HepG2 (cell line): ENCODE data around the gene SMTN. TPM values are rescaled to one million over a fixed set of nuclear protein-coding genes. Genes with fewer than 3 reads are reported as not detected.

Experiments
- AKAP8 ChIP-seq: sonication (generic); formaldehyde crosslinking; IDR thresholded peaks from 2 replicates; pipeline ENCODE4 v1.5.1; 2020; ENCODE audit warnings: mild to moderate bottlenecking, missing genetic modification reagents
- CHCHD3 ChIP-seq: sonication (generic); formaldehyde crosslinking; IDR thresholded peaks from 2 replicates; pipeline ENCODE4 v1.8.0; 2022; ENCODE audit warnings: mild to moderate bottlenecking, missing genetic modification reagents, moderate library complexity
- DMAP1 ChIP-seq: IDR thresholded peaks from 2 replicates; pipeline ENCODE4 v1.6.1; 2016
- ELF4 ChIP-seq: sonication (generic); formaldehyde crosslinking; IDR thresholded peaks from 2 replicates; pipeline ENCODE4 v1.5.0; 2020; ENCODE audit warnings: missing genetic modification reagents, mild to moderate bottlenecking, moderate library complexity, borderline replicate concordance
- HMG20B ChIP-seq: conservative IDR thresholded peaks from 2 replicates; pipeline ENCODE4 v1.6.1; 2016; ENCODE audit warnings: missing genetic modification reagents, missing compliant biosample characterization
- HOXA5 ChIP-seq: sonication (generic); formaldehyde crosslinking; IDR thresholded peaks from 2 replicates; pipeline ENCODE4 v1.4.0; 2020; ENCODE audit warnings: missing genetic modification reagents
- NCOA2 ChIP-seq: sonication (generic); formaldehyde crosslinking; IDR thresholded peaks from 2 replicates; pipeline ENCODE4 v1.8.0; 2022; ENCODE audit warnings: inconsistent platforms
- NFKB2 ChIP-seq: sonication (generic); formaldehyde crosslinking; IDR thresholded peaks from 2 replicates; pipeline ENCODE4 v1.4.0; 2020; ENCODE audit warnings: missing genetic modification reagents, borderline replicate concordance
- PLRG1 ChIP-seq: fragments of 450-650 bp; conservative IDR thresholded peaks from 2 replicates; pipeline ENCODE4 v1.6.1; 2016
- SMC3 ChIP-seq: IDR thresholded peaks from 2 replicates; pipeline ENCODE4 v1.6.1; 2011; ENCODE audit warnings: low read length, improper control_type of control experiment
- SNRNP70 ChIP-seq: fragments of 200-400 bp; formaldehyde crosslinking; IDR thresholded peaks from 2 replicates; pipeline ENCODE4 v1.6.1; 2017; ENCODE audit warnings: mild to moderate bottlenecking, low read depth, low read length, moderate library complexity
- SOX13 ChIP-seq, 3 experiments: fragments of 450-650 bp in 1 of 3; sonication (generic) in 1 of 3; formaldehyde crosslinking in 1 of 3; IDR thresholded peaks in 2 of 3; conservative IDR thresholded peaks in 1 of 3; 2 replicates each; pipeline versions ENCODE4 v1.5.0 to v1.6.1; 2016 to 2020; ENCODE audit warnings: antibody characterized with exemption in 1 of 3, mild to moderate bottlenecking in 1 of 3, missing compliant biosample characterization in 1 of 3, missing genetic modification reagents in 1 of 3, moderate library complexity in 1 of 3
- SRY ChIP-seq: sonication (generic); formaldehyde crosslinking; IDR thresholded peaks from 2 replicates; pipeline ENCODE4 v1.8.0; 2022; ENCODE audit warnings: mild to moderate bottlenecking, missing genetic modification reagents
- STAG1 ChIP-seq: sonication (generic); formaldehyde crosslinking; IDR thresholded peaks from 2 replicates; pipeline ENCODE4 v1.4.0; 2020; ENCODE audit warnings: missing genetic modification reagents
- TSC22D2 ChIP-seq: sonication (generic); formaldehyde crosslinking; IDR thresholded peaks from 2 replicates; pipeline ENCODE4 v1.5.1; 2020; ENCODE audit warnings: missing genetic modification reagents, mild to moderate bottlenecking, borderline replicate concordance
- ZNF160 ChIP-seq: sonication (generic); formaldehyde crosslinking; IDR thresholded peaks from 2 replicates; pipeline ENCODE4 v1.8.0; 2022; ENCODE audit warnings: mild to moderate bottlenecking, inconsistent platforms, missing genetic modification reagents
- ZNF253 ChIP-seq: sonication (generic); formaldehyde crosslinking; IDR thresholded peaks from 2 replicates; pipeline ENCODE4 v1.8.0; 2022; ENCODE audit warnings: mild to moderate bottlenecking, missing genetic modification reagents, borderline replicate concordance
- ZNF501 ChIP-seq: sonication (generic); formaldehyde crosslinking; IDR thresholded peaks from 2 replicates; pipeline ENCODE4 v1.5.1; 2020; ENCODE audit warnings: mild to moderate bottlenecking, moderate library complexity, missing genetic modification reagents
- ZNF552 ChIP-seq: sonication (generic); formaldehyde crosslinking; IDR thresholded peaks from 2 replicates; pipeline ENCODE4 v1.9.0; 2022; ENCODE audit warnings: missing genetic modification reagents, mild to moderate bottlenecking, borderline replicate concordance
- ZNF557 ChIP-seq: sonication (generic); formaldehyde crosslinking; IDR thresholded peaks from 2 replicates; pipeline ENCODE4 v1.4.0; 2020; ENCODE audit warnings: missing genetic modification reagents
- ZNF598 ChIP-seq: sonication (generic); formaldehyde crosslinking; IDR thresholded peaks from 2 replicates; pipeline ENCODE4 v1.5.1; 2020; ENCODE audit warnings: mild to moderate bottlenecking, missing genetic modification reagents, borderline replicate concordance
- ZNF790 ChIP-seq: sonication (generic); formaldehyde crosslinking; IDR thresholded peaks from 2 replicates; pipeline ENCODE4 v1.8.0; 2022; ENCODE audit warnings: missing genetic modification reagents, mild to moderate bottlenecking, borderline replicate concordance
- ZSCAN9 ChIP-seq: IDR thresholded peaks from 2 replicates; pipeline ENCODE4 v1.6.1; 2016; ENCODE audit warnings: borderline replicate concordance
- polyA plus RNA-seq, 8 experiments: library from polyadenylated mRNA; depleted of rRNA in 3 of 8; stranded (reverse) in 7 of 8; unstranded in 1 of 8; fragments of >200 nt; fragmentation: Illumina TruSeq in 4 of 8; extraction: Trizol in 4 of 8; gene quantifications; 2 replicates each; pipeline versions ENCODE4 v1.2.1 to v1.2.3, GENCODE V29; 2011 to 2016; ENCODE audit warnings: low read depth in 4 of 8, missing spikeins in 1 of 8, mixed read lengths in 1 of 8; ENCODE audit not compliant: insufficient read depth in 1 of 8
- total RNA-seq, 5 experiments: library from RNA; depleted of rRNA; stranded (reverse); fragments of >200 nt; fragmentation: Illumina TruSeq; extraction: Trizol; gene quantifications; 2 replicates each; pipeline ENCODE4 v1.2.3, GENCODE V29; 2016; ENCODE audit warnings: low read depth in 1 of 5
- TF ChIP-seq, protein P1 (sequence below): IDR thresholded peaks from 2 replicates; pipeline ENCODE4 v1.6.1; 2016; ENCODE audit warnings: missing biosample characterization, missing genetic modification reagents, low read depth
- TF ChIP-seq, protein P2 (sequence below): sonication (generic); formaldehyde crosslinking; IDR thresholded peaks from 2 replicates; pipeline ENCODE4 v1.5.0; 2020; ENCODE audit warnings: mild to moderate bottlenecking, missing genetic modification reagents, borderline replicate concordance
- TF ChIP-seq, protein P3 (sequence below): sonication (generic); formaldehyde crosslinking; IDR thresholded peaks from 2 replicates; pipeline ENCODE4 v1.4.0; 2020; ENCODE audit warnings: missing genetic modification reagents

The SMTN gene
- total and polyA plus RNA-seq, 2 of the 13 experiments (the other 11 are each of a cell fraction or from before 2014, with no cell fraction given), result 14.7 to 26.1 TPM

DNA sequence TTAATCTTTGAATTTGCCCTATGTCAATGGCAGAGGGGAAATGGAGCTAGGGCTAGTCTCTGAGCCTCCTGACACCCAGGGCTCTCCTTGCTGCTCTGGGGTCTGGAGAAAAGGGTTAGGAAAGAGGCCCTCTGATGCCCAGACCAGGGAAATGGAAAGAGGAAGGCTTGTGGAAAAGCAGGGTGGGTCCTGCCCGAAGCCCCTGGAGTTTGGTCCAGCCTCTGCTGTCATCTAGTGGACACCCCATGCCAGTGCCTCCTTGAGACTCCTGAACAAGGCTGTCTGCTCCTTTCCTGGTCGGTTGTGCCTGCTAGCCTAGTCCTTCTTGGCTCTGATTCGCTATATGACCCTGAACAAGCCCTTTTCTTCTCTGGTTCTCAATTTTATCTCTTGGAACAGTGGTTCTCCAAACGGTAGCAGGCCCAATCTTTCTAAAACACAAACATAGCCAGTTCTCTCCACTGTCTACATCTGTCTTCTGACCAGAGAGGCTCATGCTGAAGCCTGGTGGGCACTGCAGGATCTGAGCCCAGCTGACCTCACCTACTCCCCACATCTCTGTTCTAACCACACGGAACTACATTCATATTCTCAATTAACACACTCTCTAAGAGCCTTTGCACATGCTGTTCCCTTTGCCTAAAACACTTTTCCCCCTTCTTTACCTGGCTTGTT, 68.0 kb downstream of the SMTN start (continued):
- TF ChIP-seq SOX13 (IDR thresholded peaks at IDR 0.05) (no peak), SOX13 (CRISPR knock-in tag; conservative IDR thresholded peaks at IDR 0.05 in 1 of 2, IDR thresholded peaks at IDR 0.05 in 1 of 2) (no peak), STAG1 (CRISPR knock-in tag) (peak; percentile 98), ZNF790 (CRISPR knock-in tag) (no peak), ZNF253 (CRISPR knock-in tag) (no peak), ZNF557 (CRISPR knock-in tag) (no peak), ZNF598 (CRISPR knock-in tag) (peak; percentile 49; the same call in 1 of the 2 replicates), NCOA2 (0 out of 2 replicates have a peak, but pooled peaks have one; percentile 25), SNRNP70 (no peak), DMAP1 (CRISPR knock-in tag) (no peak), ZSCAN9 (CRISPR knock-in tag) (no peak), TSC22D2 (CRISPR knock-in tag) (0 out of 2 replicates have a peak, but pooled peaks have one; percentile 35), CHCHD3 (CRISPR knock-in tag) (no peak), NFKB2 (CRISPR knock-in tag) (no peak), ZNF552 (CRISPR knock-in tag) (no peak), SMC3 (peak; percentile 95), AKAP8 (no peak), ZNF160 (no peak), ZNF501 (CRISPR knock-in tag) (peak; percentile 65), PLRG1 (no peak), HMG20B (no peak), HOXA5 (CRISPR knock-in tag) (no peak), SRY (no peak), ELF4 (no peak)
- TF ChIP-seq, protein P1, sequence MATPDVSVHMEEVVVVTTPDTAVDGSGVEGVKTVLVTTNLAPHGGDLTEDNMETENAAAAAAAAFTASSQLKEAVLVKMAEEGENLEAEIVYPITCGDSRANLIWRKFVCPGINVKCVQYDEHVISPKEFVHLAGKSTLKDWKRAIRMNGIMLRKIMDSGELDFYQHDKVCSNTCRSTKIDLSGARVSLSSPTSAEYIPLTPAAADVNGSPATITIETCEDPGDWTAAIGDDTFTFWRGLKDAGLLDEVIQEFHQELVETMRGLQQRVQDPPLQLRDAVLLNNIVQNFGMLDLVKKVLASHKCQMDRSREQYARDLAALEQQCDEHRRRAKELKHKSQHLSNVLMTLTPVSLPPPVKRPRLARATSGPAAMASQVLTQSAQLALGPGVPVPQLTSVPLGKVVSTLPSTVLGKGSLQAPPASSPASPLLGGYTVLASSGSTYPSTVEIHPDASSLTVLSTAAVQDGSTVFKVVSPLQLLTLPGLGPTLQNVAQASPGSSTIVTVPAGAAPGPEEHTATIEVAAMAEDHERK (CRISPR knock-in tag), result no peak
- TF ChIP-seq, protein P2, sequence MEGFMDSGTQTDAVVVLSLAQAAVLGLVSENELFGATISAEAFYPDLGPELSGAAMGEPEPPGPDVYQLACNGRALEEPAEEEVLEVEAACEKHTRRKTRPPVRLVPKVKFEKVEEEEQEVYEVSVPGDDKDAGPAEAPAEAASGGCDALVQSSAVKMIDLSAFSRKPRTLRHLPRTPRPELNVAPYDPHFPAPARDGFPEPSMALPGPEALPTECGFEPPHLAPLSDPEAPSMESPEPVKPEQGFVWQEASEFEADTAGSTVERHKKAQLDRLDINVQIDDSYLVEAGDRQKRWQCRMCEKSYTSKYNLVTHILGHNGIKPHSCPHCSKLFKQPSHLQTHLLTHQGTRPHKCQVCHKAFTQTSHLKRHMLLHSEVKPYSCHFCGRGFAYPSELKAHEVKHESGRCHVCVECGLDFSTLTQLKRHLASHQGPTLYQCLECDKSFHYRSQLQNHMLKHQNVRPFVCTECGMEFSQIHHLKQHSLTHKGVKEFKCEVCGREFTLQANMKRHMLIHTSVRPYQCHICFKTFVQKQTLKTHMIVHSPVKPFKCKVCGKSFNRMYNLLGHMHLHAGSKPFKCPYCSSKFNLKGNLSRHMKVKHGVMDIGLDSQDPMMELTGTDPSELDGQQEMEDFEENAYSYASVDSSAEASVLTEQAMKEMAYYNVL (CRISPR knock-in tag), result no peak
- TF ChIP-seq, protein P3, sequence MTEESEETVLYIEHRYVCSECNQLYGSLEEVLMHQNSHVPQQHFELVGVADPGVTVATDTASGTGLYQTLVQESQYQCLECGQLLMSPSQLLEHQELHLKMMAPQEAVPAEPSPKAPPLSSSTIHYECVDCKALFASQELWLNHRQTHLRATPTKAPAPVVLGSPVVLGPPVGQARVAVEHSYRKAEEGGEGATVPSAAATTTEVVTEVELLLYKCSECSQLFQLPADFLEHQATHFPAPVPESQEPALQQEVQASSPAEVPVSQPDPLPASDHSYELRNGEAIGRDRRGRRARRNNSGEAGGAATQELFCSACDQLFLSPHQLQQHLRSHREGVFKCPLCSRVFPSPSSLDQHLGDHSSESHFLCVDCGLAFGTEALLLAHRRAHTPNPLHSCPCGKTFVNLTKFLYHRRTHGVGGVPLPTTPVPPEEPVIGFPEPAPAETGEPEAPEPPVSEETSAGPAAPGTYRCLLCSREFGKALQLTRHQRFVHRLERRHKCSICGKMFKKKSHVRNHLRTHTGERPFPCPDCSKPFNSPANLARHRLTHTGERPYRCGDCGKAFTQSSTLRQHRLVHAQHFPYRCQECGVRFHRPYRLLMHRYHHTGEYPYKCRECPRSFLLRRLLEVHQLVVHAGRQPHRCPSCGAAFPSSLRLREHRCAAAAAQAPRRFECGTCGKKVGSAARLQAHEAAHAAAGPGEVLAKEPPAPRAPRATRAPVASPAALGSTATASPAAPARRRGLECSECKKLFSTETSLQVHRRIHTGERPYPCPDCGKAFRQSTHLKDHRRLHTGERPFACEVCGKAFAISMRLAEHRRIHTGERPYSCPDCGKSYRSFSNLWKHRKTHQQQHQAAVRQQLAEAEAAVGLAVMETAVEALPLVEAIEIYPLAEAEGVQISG (CRISPR knock-in tag), result peak; percentile 32; the same call in 1 of the 2 replicates
